K562 (cell line): ENCODE results near the gene KCNK7. TPM values are rescaled to one million over a fixed set of nuclear protein-coding genes. Genes with fewer than 3 reads are reported as not detected.
A peak's percentile ranks its signal among the peaks of the same experiment; 100 is the strongest.

Source experiments
- ATAC-seq: fragments of 200-7000 bp; cut with Tn5 transposase; 3 replicates; pipeline ENCODE4 v1.9.1; 2020; ENCODE audit warnings: moderate library complexity
- BruUV-seq: library from RNA; stranded (reverse); fragments of 400-500 nt; replicated peaks from 2 replicates; lab custom pipeline; 2021; lab: Mats Ljungman, UMichigan
- CTCF ChIA-PET: fragments of 300-600 bp; formaldehyde crosslinking; extraction: SDS; loops from one replicate; lab custom pipeline; 2021; ENCODE audit warnings: low intra/inter-chr PET ratio; lab: Yijun Ruan, JAX
- POLR2A ChIA-PET: fragments of 300-600, 350-650 bp; sonication (Branson Sonifier 250); formaldehyde crosslinking; extraction: SDS; loops from one replicate; lab custom pipeline; 2021; ENCODE audit warnings: antibody characterized with exemption, inconsistent platforms; lab: Yijun Ruan, JAX
- DNase-seq, 4 experiments: peaks; one replicate each; pipeline versions ENCODE4 v3.0.0 to v3.0.0-alpha.2; 2011 to 2018; ENCODE audit warnings: low spot score in 3 of 4, mixed read lengths in 3 of 4; ENCODE audit errors: extremely low read depth in 1 of 4
- FAIRE-seq: peaks from 2 replicates; lab custom pipeline; 2011; peaks lifted over from hg19 to GRCh38; lab: Jason Lieb, UNC
- H2AFZ ChIP-seq: 2 replicates; pipeline ENCODE4 v1.6.0; 2011; ENCODE audit warnings: low read depth, low read length, control low read depth, inconsistent platforms
- H3K27ac ChIP-seq: fragments of 200-600 bp; 3 replicates; pipeline ENCODE4 v1.8.0; 2011; ENCODE audit warnings: low read depth, mild to moderate bottlenecking, control low read depth, inconsistent platforms, low read length, moderate library complexity, mixed read lengths; ENCODE audit errors: extremely low read depth
- H3K27me3 ChIP-seq, 2 experiments: fragments of 300-600 bp in 1 of 2; 2 replicates in 1 of 2; 3 replicates in 1 of 2; pipeline versions ENCODE4 v1.6.0 to v1.8.0; 2011; ENCODE audit warnings: inconsistent platforms in 2 of 2, low read length in 2 of 2, mild to moderate bottlenecking in 1 of 2, mixed read lengths in 1 of 2, moderate library complexity in 1 of 2; ENCODE audit not compliant: control insufficient read depth in 2 of 2, insufficient read depth in 2 of 2
- H3K36me3 ChIP-seq: fragments of 300-600 bp; 3 replicates; pipeline ENCODE4 v1.8.0; 2011; ENCODE audit warnings: mild to moderate bottlenecking, low read length, inconsistent platforms; ENCODE audit not compliant: control insufficient read depth, insufficient read depth
- H3K4me1 ChIP-seq, 2 experiments: fragments of 200-600 bp in 1 of 2; replicated peaks in 1 of 2; 2 replicates in 1 of 2; 3 replicates in 1 of 2; pipeline versions ENCODE4 v1.5.1 to v1.8.0; 2011; ENCODE audit warnings: inconsistent platforms in 2 of 2, low read length in 2 of 2, mild to moderate bottlenecking in 1 of 2, mixed read lengths in 1 of 2, moderate library complexity in 1 of 2; ENCODE audit not compliant: control insufficient read depth in 2 of 2, insufficient read depth in 2 of 2
- H3K4me2 ChIP-seq: 2 replicates; pipeline ENCODE4 v1.6.1; 2011; ENCODE audit warnings: low read length, control low read depth, inconsistent platforms, mixed read lengths; ENCODE audit not compliant: insufficient read depth
- H3K4me3 ChIP-seq: fragments of 200-600 bp; sonication (generic), shearing (Covaris generic); 2 replicates; pipeline ENCODE4 v1.5.1; 2016; ENCODE audit warnings: control low read depth, inconsistent platforms
- H3K79me2 ChIP-seq: fragments of 200-600 bp; 3 replicates; pipeline ENCODE4 v1.8.0; 2011; ENCODE audit warnings: low read length, inconsistent platforms; ENCODE audit not compliant: control insufficient read depth, insufficient read depth
- H3K9ac ChIP-seq, 2 experiments: 2 replicates each; pipeline versions ENCODE4 v1.6.0 to v1.6.1; 2011; ENCODE audit warnings: low read depth in 2 of 2, low read length in 2 of 2, control low read depth in 1 of 2, inconsistent platforms in 1 of 2, mild to moderate bottlenecking in 1 of 2, mixed read lengths in 1 of 2; ENCODE audit not compliant: insufficient read depth in 1 of 2
- H3K9me1 ChIP-seq: one replicate; pipeline ENCODE4 v1.6.0; 2011; ENCODE audit warnings: inconsistent platforms, mild to moderate bottlenecking, low read length, moderate library complexity; ENCODE audit not compliant: control insufficient read depth, insufficient read depth
- H3K9me3 ChIP-seq: replicated peaks from 2 replicates; pipeline ENCODE4 v1.5.1; 2011; ENCODE audit warnings: low read depth, low read length, inconsistent platforms; ENCODE audit not compliant: control insufficient read depth, insufficient read depth
- H4K20me1 ChIP-seq: replicated peaks from 2 replicates; pipeline ENCODE4 v1.6.1; 2011; ENCODE audit warnings: low read length, inconsistent platforms, mixed read lengths; ENCODE audit not compliant: control insufficient read depth, insufficient read depth
- BMI1 ChIP-seq: fragments of 150-350 bp; IDR thresholded peaks from 2 replicates; pipeline ENCODE4 v1.6.1; 2014; ENCODE audit warnings: low read length
- CC2D1A ChIP-seq: fragments of 450-650 bp; IDR thresholded peaks from 2 replicates; pipeline ENCODE4 v1.6.1; 2017; ENCODE audit warnings: mild to moderate bottlenecking
- GATAD2B ChIP-seq: fragments of 450-650 bp; IDR thresholded peaks from 2 replicates; pipeline ENCODE4 v1.6.1; 2017; ENCODE audit warnings: mild to moderate bottlenecking, borderline replicate concordance
- NCOA4 ChIP-seq: fragments of 450-650 bp; IDR thresholded peaks from 2 replicates; pipeline ENCODE4 v1.6.1; 2018; ENCODE audit warnings: mild to moderate bottlenecking; ENCODE audit not compliant: partially characterized antibody
- NR3C1 ChIP-seq: sonication (generic); formaldehyde crosslinking; IDR thresholded peaks from 2 replicates; pipeline ENCODE4 v1.8.1; 2022; ENCODE audit warnings: missing genetic modification reagents
- PHF20 ChIP-seq: fragments of 450-650 bp; IDR thresholded peaks from 2 replicates; pipeline ENCODE4 v1.6.1; 2018; ENCODE audit not compliant: partially characterized antibody
- POLR2G ChIP-seq: fragments of 200-400 bp; formaldehyde crosslinking; IDR thresholded peaks from 2 replicates; pipeline ENCODE4 v1.6.1; 2017; ENCODE audit warnings: low read depth, mild to moderate bottlenecking, antibody characterized with exemption, low read length, moderate library complexity
- SRSF3 ChIP-seq: fragments of 200-400 bp; formaldehyde crosslinking; IDR thresholded peaks from 2 replicates; pipeline ENCODE4 v1.6.1; 2016; ENCODE audit warnings: mild to moderate bottlenecking, low read length, moderate library complexity; ENCODE audit not compliant: insufficient read depth
- STAG1 ChIP-seq: sonication (generic); formaldehyde crosslinking; IDR thresholded peaks from 2 replicates; pipeline ENCODE4 v1.5.0; 2020; ENCODE audit warnings: missing genetic modification reagents, borderline replicate concordance
- TSHZ1 ChIP-seq: fragments of 250-450 bp; sonication (Bioruptor Pico); IDR thresholded peaks from 2 replicates; pipeline ENCODE4 v1.4.0; 2020; ENCODE audit warnings: mild to moderate bottlenecking, moderate library complexity
- WHSC1 ChIP-seq: IDR thresholded peaks from one replicate; pipeline ENCODE4 v1.6.1; 2012; ENCODE audit warnings: low read length, control low read depth, inconsistent platforms
- ZBTB8A ChIP-seq: fragments of 450-650 bp; IDR thresholded peaks from 2 replicates; pipeline ENCODE4 v1.6.1; 2018; ENCODE audit warnings: mild to moderate bottlenecking, moderate library complexity; ENCODE audit not compliant: partially characterized antibody
- WGBS: fragments of 100-300 bp; shearing (Covaris generic); methylation state at CpG from one replicate; pipeline ENCODE4 v1.1.6; 2016; ENCODE audit warnings: low coverage, mixed read lengths; ENCODE audit not compliant: insufficient coverage; ENCODE audit errors: missing lambda C conversion rate; 5-methylcytosine and 5-hydroxymethylcytosine counted together
- in situ Hi-C: fragments of 300-500 bp; cut with MboI; formaldehyde crosslinking; loops from 4 replicates; pipeline ENCODE4 v1.15.0; 2018; ENCODE audit warnings: inconsistent platforms, mixed read lengths
- intact Hi-C: fragments of 100-400 bp; cut with micrococcal nuclease; formaldehyde crosslinking; loops from 2 replicates; pipeline ENCODE4 v1.14.2; 2022
- polyA plus RNA-seq, 8 experiments: library from polyadenylated mRNA; depleted of rRNA in 4 of 8; stranded (reverse) in 5 of 8; unstranded in 3 of 8; fragments of >200 nt; fragmentation: Nextera tagmentation in 2 of 8; fragmentation: Illumina TruSeq in 1 of 8; extraction: Ambion mirVana in 2 of 8; extraction: Trizol in 1 of 8; gene quantifications; 2 replicates each; pipeline versions ENCODE4 v1.2.1 to v1.2.3, GENCODE V29; 2011 to 2014; ENCODE audit warnings: inconsistent platforms in 1 of 8, missing spikeins in 1 of 8
- total RNA-seq, 7 experiments: library from RNA; depleted of rRNA in 6 of 7; stranded (reverse); fragments of >200 nt in 6 of 7; fragmentation: Illumina TruSeq in 2 of 7; extraction: Trizol in 2 of 7; gene quantifications; 2 replicates each; pipeline versions ENCODE4 v1.2.1 to v1.2.3, GENCODE V29; 2011 to 2021; ENCODE audit warnings: low replicate concordance in 1 of 7

KCNK7 gene
- total and polyA plus RNA-seq, 9 of the 15 experiments (the other 6 are each of a cell fraction or from before 2014, with no cell fraction given) = 0.07 to 0.40 TPM; not detected in 7

- WGBS = 92% methylated on average over 17 of the region's 25 CpGs
These were observed 28.4 kb upstream of the KCNK7 start for GRCh38 chr11:65623852-65624616.

GRCh38 chr11:65623177-65623576 is 27.6 kb upstream of the KCNK7 start:
- no peak for FAIRE-seq
- 93% methylated on average over 14 of the region's 14 CpGs for WGBS
- Histone ChIP-seq H3K4me3 (no peak overlapping the region), H4K20me1 (0 out of 2 replicates have a peak, but pooled peaks cover 3% of the 10 kb centered on the region), H3K9ac (peak overlapping the region in 1 of 2 experiments; percentile 37; a peak in 1 of 4 replicates), H3K27me3 (no peaks in the 10 kb centered on the region), H3K4me1 (peaks cover 0 to 46% of the 10 kb centered on the region in 2 experiments; a peak in 1 of 5 replicates), H3K9me3 (no peaks in the 10 kb centered on the region), H3K27ac (no peak overlapping the region), H3K79me2 (no peaks in the 10 kb centered on the region; the same call in 2 of the 3 replicates), H3K9me1 (no peaks in the 10 kb centered on the region), H3K36me3 (peaks cover 94% of the 10 kb centered on the region; the same call in 2 of the 3 replicates), H2AFZ (no peak overlapping the region), H3K4me2 (no peak overlapping the region)
- no TSS peak for BruUV-seq
- no peak for DNase-seq
- ATAC-seq = no peak
- in situ Hi-C loops = no loop called here
- ChIA-PET CTCF (no interaction called here), POLR2A (interaction anchor here (0.6 to 3.1 kb wide), 5 partner anchors 8 to 386 kb away, joined by 3 to 11 read pairs (median 5); partner anchors contain the start of genes PCNX3 and SIPA1)
- intact Hi-C loops = no loop called here
- no peak for TF ChIP-seq PHF20
- no peak for TF ChIP-seq TSHZ1 (CRISPR knock-in tag)
- TF ChIP-seq SRSF3 = no peak
- no peak for TF ChIP-seq NCOA4
- TF ChIP-seq CC2D1A = no peak
- TF ChIP-seq NR3C1 = no peak
- TF ChIP-seq ZBTB8A = no peak
- TF ChIP-seq GATAD2B = no peak
- TF ChIP-seq WHSC1 = no peak
- no peak for TF ChIP-seq STAG1 (CRISPR knock-in tag)
- TF ChIP-seq, all 486 proteins: peak for 0

More at GRCh38 chr11:65623852-65624616, 28.4 kb upstream of the KCNK7 start:
- no peak overlapping the region for H3K4me3 ChIP-seq
- in situ Hi-C loops = no loop called here
- H3K79me2 ChIP-seq = no peaks in the 10 kb centered on the region; the same call in 2 of the 3 replicates
- H4K20me1 ChIP-seq = 0 out of 2 replicates have a peak, but pooled peaks cover 3% of the 10 kb centered on the region
- no peaks in the 10 kb centered on the region for H3K27me3 ChIP-seq
- H3K9me3 ChIP-seq = no peaks in the 10 kb centered on the region
- H3K4me2 ChIP-seq = no peak overlapping the region
- no TSS peak for BruUV-seq
- ATAC-seq = no peak
- intact Hi-C loops = no loop called here
- peak; percentile 50 for TF ChIP-seq POLR2G
- TF ChIP-seq BMI1 = no peak
- no peak overlapping the region for H3K27ac ChIP-seq
- no peaks in the 10 kb centered on the region for H3K9me1 ChIP-seq
- no peak for FAIRE-seq
- ChIA-PET POLR2A (interaction anchor here (0.5 to 3.1 kb wide), 6 partner anchors 9 to 201 kb away, joined by 3 to 11 read pairs (median 5); partner anchors contain the start of genes NEAT1, PCNX3 and SIPA1), CTCF (no interaction called here)
- DNase-seq = no peak
- peaks cover 94% of the 10 kb centered on the region; the same call in 2 of the 3 replicates for H3K36me3 ChIP-seq
- H3K4me1 ChIP-seq = peaks cover 0 to 40% of the 10 kb centered on the region in 2 experiments; a peak in 1 of 5 replicates
- H2AFZ ChIP-seq = no peak overlapping the region
- peak overlapping the region in 1 of 2 experiments; percentile 76; a peak in 2 of 4 replicates for H3K9ac ChIP-seq
